Measurements from ENCODE around the gene LHX4.

Gene LHX4

GRCh38 chr1:180283098-180283497, 53.0 kb downstream of the LHX4 start:
- no peak for TF ChIP-seq CTCF (IDR thresholded peaks at IDR 0.05)

- no peak for TF ChIP-seq CTCF (IDR thresholded peaks at IDR 0.05)
These were observed 56.4 kb downstream of the LHX4 start for GRCh38 chr1:180286417-180286816.

- no peak for TF ChIP-seq CTCF (IDR thresholded peaks at IDR 0.05)
These were observed 58.1 kb downstream of the LHX4 start for GRCh38 chr1:180287988-180288705.

- TF ChIP-seq CTCF (IDR thresholded peaks at IDR 0.05) = no peak
These were observed 58.9 kb downstream of the LHX4 start for GRCh38 chr1:180288940-180289339.

GRCh38 chr1:180290265-180291001, 60.4 kb downstream of the LHX4 start:
- no peak for TF ChIP-seq CTCF (IDR thresholded peaks at IDR 0.05)

- TF ChIP-seq CTCF (IDR thresholded peaks at IDR 0.05) = no peak
These were observed 60.9 kb downstream of the LHX4 start for GRCh38 chr1:180291004-180291403.

GRCh38 chr1:180294711-180295110, 64.6 kb downstream of the LHX4 start:
- TF ChIP-seq CTCF (IDR thresholded peaks at IDR 0.05) = no peak

All from LNCAP (cell line).